Thyroid gland (tissue), 4 donors: Measurements from ENCODE around the gene FLOT2.

Experiments used
- POLR2A ChIP-seq, 2 donors: fragments of 450-650 bp; IDR thresholded peaks; one replicate each; pipeline ENCODE4 v1.6.1; 2017; ENCODE audit warnings: antibody characterized with exemption in 2 of 2, mild to moderate bottlenecking in 2 of 2, moderate library complexity in 1 of 2
- TF ChIP-seq, protein P1 (sequence below), 6 experiments: fragments of 200-600 bp in 3 of 6; fragments of 450-650 bp in 3 of 6; sonication (generic) in 3 of 6; IDR thresholded peaks; one replicate each; pipeline ENCODE4 v1.5.1; 2016 to 2019; ENCODE audit warnings: antibody characterized with exemption in 6 of 6, mild to moderate bottlenecking in 2 of 6, inconsistent platforms in 1 of 6, moderate library complexity in 1 of 6

DNA sequence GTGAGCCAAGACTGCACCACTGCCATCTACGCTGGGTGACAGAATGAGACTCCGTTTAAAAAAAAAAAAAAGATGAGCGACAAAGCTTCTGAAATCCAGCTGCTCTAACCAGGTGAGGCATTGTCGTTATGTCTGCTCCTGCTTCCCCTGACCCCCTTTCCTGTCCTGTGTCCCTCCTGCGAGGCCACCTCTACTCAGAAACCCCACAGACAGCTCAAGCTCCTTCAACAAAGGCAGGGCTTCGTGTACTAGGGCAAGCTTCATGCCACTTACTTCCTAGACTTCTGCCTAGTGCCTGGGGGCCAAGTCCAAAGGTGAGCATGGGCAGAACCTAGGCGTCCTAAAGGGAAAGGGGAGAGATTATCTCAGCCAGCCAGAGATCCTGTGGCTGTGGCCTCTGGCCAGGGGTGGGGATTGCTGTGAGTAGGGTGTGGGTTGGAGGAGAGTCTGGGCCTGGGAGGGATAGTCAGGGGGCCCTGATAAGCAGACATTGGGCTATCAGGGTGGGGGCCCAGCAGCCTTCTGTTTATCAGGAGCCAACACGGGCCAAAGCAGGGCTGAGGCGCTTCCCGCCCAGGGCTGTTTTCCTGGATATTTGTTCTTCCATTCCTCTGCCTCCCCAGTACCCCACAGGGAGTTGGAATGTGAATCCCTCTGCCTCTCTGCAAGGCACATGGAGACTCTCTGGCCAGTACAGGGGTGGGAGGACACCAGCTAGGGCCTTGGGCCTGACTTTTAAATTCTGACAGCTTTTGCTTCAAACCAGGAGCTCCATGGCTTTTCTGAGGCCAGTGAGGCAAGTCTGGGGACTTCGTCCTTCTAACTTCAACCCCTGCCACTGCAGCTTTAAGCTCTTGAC is 32.3 kb downstream of the FLOT2 start:
- TF ChIP-seq, protein P1, sequence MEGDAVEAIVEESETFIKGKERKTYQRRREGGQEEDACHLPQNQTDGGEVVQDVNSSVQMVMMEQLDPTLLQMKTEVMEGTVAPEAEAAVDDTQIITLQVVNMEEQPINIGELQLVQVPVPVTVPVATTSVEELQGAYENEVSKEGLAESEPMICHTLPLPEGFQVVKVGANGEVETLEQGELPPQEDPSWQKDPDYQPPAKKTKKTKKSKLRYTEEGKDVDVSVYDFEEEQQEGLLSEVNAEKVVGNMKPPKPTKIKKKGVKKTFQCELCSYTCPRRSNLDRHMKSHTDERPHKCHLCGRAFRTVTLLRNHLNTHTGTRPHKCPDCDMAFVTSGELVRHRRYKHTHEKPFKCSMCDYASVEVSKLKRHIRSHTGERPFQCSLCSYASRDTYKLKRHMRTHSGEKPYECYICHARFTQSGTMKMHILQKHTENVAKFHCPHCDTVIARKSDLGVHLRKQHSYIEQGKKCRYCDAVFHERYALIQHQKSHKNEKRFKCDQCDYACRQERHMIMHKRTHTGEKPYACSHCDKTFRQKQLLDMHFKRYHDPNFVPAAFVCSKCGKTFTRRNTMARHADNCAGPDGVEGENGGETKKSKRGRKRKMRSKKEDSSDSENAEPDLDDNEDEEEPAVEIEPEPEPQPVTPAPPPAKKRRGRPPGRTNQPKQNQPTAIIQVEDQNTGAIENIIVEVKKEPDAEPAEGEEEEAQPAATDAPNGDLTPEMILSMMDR (IDR thresholded peaks at IDR 0.05), result no peak
- no peak for TF ChIP-seq POLR2A (IDR thresholded peaks at IDR 0.05)
